Measurements from ENCODE around the gene PPP1R3C.
A peak's percentile ranks its signal among the peaks of the same experiment; 100 is the strongest.

The PPP1R3C gene

GRCh38 chr10:91614225-91614624, 18.6 kb downstream of the PPP1R3C start:
- Mint-ChIP-seq H3K9me3 (no peaks in the 10 kb centered on the region), H3K27me3 (peaks cover 17% of the 10 kb centered on the region), H3K27ac (no peak overlapping the region), H3K36me3 (no peaks in the 10 kb centered on the region), H3K4me1 (no peaks in the 10 kb centered on the region), H3K4me3 (no peak overlapping the region)
- ATAC-seq = no peak

GRCh38 chr10:91613411-91614187, 19.3 kb downstream of the PPP1R3C start:
- Mint-ChIP-seq H3K36me3 (no peaks in the 10 kb centered on the region), H3K27ac (no peak overlapping the region), H3K4me1 (no peaks in the 10 kb centered on the region), H3K9me3 (no peaks in the 10 kb centered on the region), H3K27me3 (peaks cover 13% of the 10 kb centered on the region), H3K4me3 (no peak overlapping the region)
- ATAC-seq = no peak

GRCh38 chr10:91610919-91611318, 22.0 kb downstream of the PPP1R3C start:
- Mint-ChIP-seq H3K4me1 (no peaks in the 10 kb centered on the region), H3K36me3 (no peaks in the 10 kb centered on the region), H3K27ac (no peak overlapping the region)

GRCh38 chr10:91610444-91610843, 22.4 kb downstream of the PPP1R3C start:
- Mint-ChIP-seq H3K4me3 (no peak overlapping the region), H3K27me3 (peaks cover 13% of the 10 kb centered on the region), H3K4me1 (no peaks in the 10 kb centered on the region), H3K36me3 (no peaks in the 10 kb centered on the region), H3K9me3 (peaks cover 3% of the 10 kb centered on the region), H3K27ac (no peak overlapping the region)
- no peak for ATAC-seq

More at GRCh38 chr10:91610919-91611318, 22.0 kb downstream of the PPP1R3C start:
- no peak for ATAC-seq
- Mint-ChIP-seq H3K4me3 (no peak overlapping the region), H3K27me3 (peaks cover 13% of the 10 kb centered on the region), H3K9me3 (peaks cover 3% of the 10 kb centered on the region)

GRCh38 chr10:91607646-91608403, 25.0 kb downstream of the PPP1R3C start:
- H3K9me3 Mint-ChIP-seq = peaks cover 3% of the 10 kb centered on the region
- H3K36me3 Mint-ChIP-seq = no peaks in the 10 kb centered on the region
- H3K27me3 Mint-ChIP-seq = peaks cover 13% of the 10 kb centered on the region
- H3K4me3 Mint-ChIP-seq = no peak overlapping the region
- H3K4me1 Mint-ChIP-seq = no peaks in the 10 kb centered on the region
- H3K27ac Mint-ChIP-seq = no peak overlapping the region
- no peak for ATAC-seq

GRCh38 chr10:91605968-91606367, 26.9 kb downstream of the PPP1R3C start:
- H3K36me3 Mint-ChIP-seq = no peaks in the 10 kb centered on the region
- H3K4me3 Mint-ChIP-seq = no peak overlapping the region
- H3K27ac Mint-ChIP-seq = no peak overlapping the region
- peaks cover 3% of the 10 kb centered on the region for H3K9me3 Mint-ChIP-seq
- H3K27me3 Mint-ChIP-seq = peaks cover under 1% of the 10 kb centered on the region
- no peak for ATAC-seq
- H3K4me1 Mint-ChIP-seq = no peaks in the 10 kb centered on the region

- no peaks in the 10 kb centered on the region for H3K4me1 Mint-ChIP-seq
- ATAC-seq = no peak
- peaks cover 3% of the 10 kb centered on the region for H3K9me3 Mint-ChIP-seq
Observed at GRCh38 chr10:91604553-91605534, 28.0 kb downstream of the PPP1R3C start.

GRCh38 chr10:91603931-91604331, 28.9 kb downstream of the PPP1R3C start:
- H3K9me3 Mint-ChIP-seq = peaks cover 3% of the 10 kb centered on the region
- H3K27me3 Mint-ChIP-seq = no peaks in the 10 kb centered on the region
- H3K4me1 Mint-ChIP-seq = no peaks in the 10 kb centered on the region
- H3K4me3 Mint-ChIP-seq = no peak overlapping the region
- no peak overlapping the region for H3K27ac Mint-ChIP-seq
- no peaks in the 10 kb centered on the region for H3K36me3 Mint-ChIP-seq
- ATAC-seq = no peak

More at GRCh38 chr10:91604553-91605534, 28.0 kb downstream of the PPP1R3C start:
- Mint-ChIP-seq H3K36me3 (no peaks in the 10 kb centered on the region), H3K27ac (no peak overlapping the region), H3K4me3 (no peak overlapping the region), H3K27me3 (no peaks in the 10 kb centered on the region)

- no peaks in the 10 kb centered on the region for H3K36me3 Mint-ChIP-seq
- peaks cover 3% of the 10 kb centered on the region for H3K9me3 Mint-ChIP-seq
- H3K4me3 Mint-ChIP-seq = no peak overlapping the region
- H3K4me1 Mint-ChIP-seq = no peaks in the 10 kb centered on the region
- peak; percentile 26 for ATAC-seq
- H3K27ac Mint-ChIP-seq = no peak overlapping the region
- no peaks in the 10 kb centered on the region for H3K27me3 Mint-ChIP-seq
Observed at GRCh38 chr10:91602868-91603568, 29.9 kb downstream of the PPP1R3C start.

GRCh38 chr10:91602449-91602848, 30.4 kb downstream of the PPP1R3C start:
- Mint-ChIP-seq H3K4me3 (no peak overlapping the region), H3K9me3 (peaks cover 3% of the 10 kb centered on the region), H3K27me3 (no peaks in the 10 kb centered on the region), H3K36me3 (no peaks in the 10 kb centered on the region), H3K27ac (no peak overlapping the region), H3K4me1 (no peaks in the 10 kb centered on the region)
- no peak for ATAC-seq

GRCh38 chr10:91601212-91601611, 31.7 kb downstream of the PPP1R3C start:
- Mint-ChIP-seq H3K27ac (no peak overlapping the region), H3K36me3 (no peaks in the 10 kb centered on the region), H3K4me1 (no peaks in the 10 kb centered on the region), H3K9me3 (peaks cover 1% of the 10 kb centered on the region), H3K27me3 (no peaks in the 10 kb centered on the region), H3K4me3 (no peak overlapping the region)
- ATAC-seq = no peak

- H3K4me3 Mint-ChIP-seq = no peak overlapping the region
- no peak overlapping the region for H3K27ac Mint-ChIP-seq
- peaks cover 4% of the 10 kb centered on the region for H3K27me3 Mint-ChIP-seq
- H3K4me1 Mint-ChIP-seq = no peaks in the 10 kb centered on the region
- no peaks in the 10 kb centered on the region for H3K9me3 Mint-ChIP-seq
- no peak for ATAC-seq
- H3K36me3 Mint-ChIP-seq = no peaks in the 10 kb centered on the region
Observed at GRCh38 chr10:91598211-91598977, 34.5 kb downstream of the PPP1R3C start.

- ATAC-seq = no peak
- H3K27ac Mint-ChIP-seq = no peak overlapping the region
- no peak overlapping the region for H3K4me3 Mint-ChIP-seq
Observed at GRCh38 chr10:91597197-91597881, 35.5 kb downstream of the PPP1R3C start.

More at GRCh38 chr10:91597197-91597881, 35.5 kb downstream of the PPP1R3C start:
- no peaks in the 10 kb centered on the region for H3K4me1 Mint-ChIP-seq
- H3K36me3 Mint-ChIP-seq = no peaks in the 10 kb centered on the region
- H3K9me3 Mint-ChIP-seq = no peaks in the 10 kb centered on the region
- peaks cover 10% of the 10 kb centered on the region for H3K27me3 Mint-ChIP-seq
